Activated CD4-positive, alpha-beta T cell treated with anti-CD3 and anti-CD28 coated beads for 4 hours (primary cell): Measurements from ENCODE around the gene HUS1.
"Not testable (repeated sequence)": the region's sequence is repeated elsewhere in the genome, so short reads cannot be mapped to it uniquely, and the experiment has no call there.

ENCODE experiments used
- DNase-seq, 2 donors: peaks; one replicate each; pipeline ENCODE4 v3.0.0-alpha.2; 2020

Gene HUS1

GRCh38 chr7:47943676-47944474 lies 35.5 kb downstream of the HUS1 start:
- no peak for DNase-seq

- not testable (repeated sequence) for DNase-seq
These were observed 36.8 kb downstream of the HUS1 start for GRCh38 chr7:47942651-47943050.

DNA sequence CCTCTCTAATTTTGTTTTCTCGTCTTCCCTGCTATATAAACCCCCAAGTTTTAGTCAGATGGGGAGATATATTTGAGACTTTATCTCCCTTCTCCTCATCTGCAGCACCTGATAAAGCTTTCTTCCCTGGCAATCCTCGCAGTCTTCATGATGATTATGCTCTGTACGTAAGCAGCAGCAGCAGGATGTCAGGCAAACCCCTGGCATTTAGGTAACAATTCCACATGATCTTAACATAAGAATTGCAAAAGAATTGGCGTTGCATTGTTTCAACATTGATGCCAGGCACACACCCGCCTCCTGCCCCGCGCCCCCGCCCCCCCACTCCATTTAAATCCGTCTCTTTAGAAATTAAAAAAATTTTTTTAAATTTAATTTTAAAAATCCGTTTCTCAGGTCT lies 37.3 kb downstream of the HUS1 start:
- no peak for DNase-seq

GRCh38 chr7:47941136-47941844 lies 38.1 kb downstream of the HUS1 start:
- no peak for DNase-seq

DNA sequence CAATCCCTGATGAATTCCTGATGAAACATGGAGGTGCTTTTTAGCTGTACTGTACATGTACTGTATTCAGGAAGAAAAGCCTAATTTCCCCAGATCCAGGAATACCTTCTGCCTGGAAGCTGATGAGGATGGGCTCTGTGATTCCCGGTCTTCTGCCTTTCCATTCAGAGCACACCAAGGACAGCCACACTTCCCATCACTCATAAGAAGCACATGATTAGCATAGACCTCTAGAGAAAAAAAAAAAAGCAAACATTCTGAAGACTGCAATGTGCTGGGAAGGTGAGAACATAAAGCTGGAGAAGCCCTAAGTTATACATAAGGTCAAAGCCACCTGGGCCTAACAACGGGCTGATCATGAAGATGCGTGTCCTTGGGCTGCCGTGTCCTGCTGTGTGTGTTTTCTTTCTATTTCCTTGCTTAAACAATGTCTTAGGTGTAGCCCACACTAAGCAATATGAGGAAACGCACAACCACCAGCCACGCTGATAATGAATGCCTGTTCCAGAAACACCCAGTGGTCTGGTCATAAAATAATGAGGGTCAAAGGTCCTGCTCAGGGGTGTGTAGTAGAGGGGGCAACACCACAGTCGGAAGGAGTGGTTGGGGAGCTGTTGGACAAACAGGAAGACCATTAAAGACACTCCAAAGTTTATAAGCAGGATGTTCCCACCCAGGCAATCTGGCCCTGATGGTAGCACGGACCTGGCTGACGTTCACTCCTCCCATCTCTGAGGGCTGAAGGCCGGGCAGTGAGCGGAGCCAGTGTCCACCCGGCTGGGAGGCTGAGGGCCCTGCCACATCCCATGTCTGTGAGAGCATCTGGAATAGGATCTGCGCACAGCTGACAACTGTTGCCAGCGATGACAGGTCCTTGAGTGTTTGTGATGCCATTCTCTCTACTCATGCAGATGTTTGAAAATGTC lies 39.1 kb downstream of the HUS1 start:
- DNase-seq = no peak

DNA sequence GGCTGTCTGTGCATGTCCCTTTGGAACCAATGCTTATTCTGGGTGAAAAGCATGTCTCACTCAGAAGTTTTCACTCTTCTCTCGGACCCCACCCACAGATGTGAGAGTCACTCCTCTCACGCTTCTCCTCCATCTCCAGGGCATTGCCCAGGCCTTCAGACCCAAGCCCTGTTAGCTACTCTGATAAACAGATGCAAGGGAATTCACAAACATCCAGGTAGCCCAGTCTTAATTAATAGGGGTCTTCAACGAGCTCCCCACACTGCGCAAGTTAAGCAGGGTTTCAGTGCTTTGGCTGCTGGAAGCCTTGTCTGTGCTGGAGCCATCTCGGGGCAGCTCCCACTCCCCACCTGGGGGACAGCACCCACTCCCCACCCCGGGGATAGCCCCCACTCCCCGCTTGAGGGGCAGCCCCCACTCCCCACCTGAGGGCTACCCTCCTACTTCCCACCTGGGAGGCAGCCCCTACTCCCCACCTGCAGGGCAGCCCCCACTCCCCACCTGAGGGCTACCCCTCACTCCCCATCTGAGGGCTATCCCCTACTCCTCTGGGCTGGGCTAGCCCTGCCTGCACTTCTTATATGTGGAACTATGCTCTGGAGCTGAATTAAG lies 39.9 kb downstream of the HUS1 start:
- DNase-seq = no peak

GRCh38 chr7:47938574-47939165 lies 40.7 kb downstream of the HUS1 start:
- no peak for DNase-seq

GRCh38 chr7:47937711-47938573 lies 41.5 kb downstream of the HUS1 start:
- no peak for DNase-seq

DNA sequence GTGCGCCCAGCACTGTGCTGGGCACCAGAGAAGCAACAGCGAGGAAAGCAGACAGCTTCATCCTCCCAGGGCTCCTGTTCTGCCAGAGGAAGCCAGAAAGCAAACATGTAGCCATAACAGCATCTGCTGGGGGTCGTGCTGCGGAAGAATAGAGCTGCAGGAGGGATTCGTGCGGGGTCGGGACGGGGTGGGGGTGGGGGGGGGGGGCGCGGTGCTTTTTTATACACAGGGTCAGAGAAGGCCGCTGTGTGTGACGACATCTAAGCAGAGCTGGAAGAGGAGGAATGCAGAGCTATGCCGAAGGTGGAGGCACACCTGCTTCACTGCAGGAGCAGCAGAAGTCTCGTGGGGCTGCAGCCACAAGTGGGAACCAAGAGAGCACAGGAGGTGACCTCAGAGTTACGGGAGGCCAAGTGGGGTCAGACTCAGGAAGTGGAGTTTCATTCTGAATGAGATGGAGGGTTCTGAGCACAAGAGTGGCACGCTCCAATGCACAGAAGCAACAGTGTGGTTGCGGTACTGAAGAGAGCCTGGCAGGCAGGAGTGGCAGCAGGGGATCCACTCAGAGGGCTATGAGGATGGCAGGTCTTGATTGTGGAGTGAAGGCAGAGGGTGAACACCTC lies 42.2 kb downstream of the HUS1 start:
- no peak for DNase-seq

- no peak for DNase-seq
These were observed 43.1 kb downstream of the HUS1 start for GRCh38 chr7:47936323-47936722.

DNA sequence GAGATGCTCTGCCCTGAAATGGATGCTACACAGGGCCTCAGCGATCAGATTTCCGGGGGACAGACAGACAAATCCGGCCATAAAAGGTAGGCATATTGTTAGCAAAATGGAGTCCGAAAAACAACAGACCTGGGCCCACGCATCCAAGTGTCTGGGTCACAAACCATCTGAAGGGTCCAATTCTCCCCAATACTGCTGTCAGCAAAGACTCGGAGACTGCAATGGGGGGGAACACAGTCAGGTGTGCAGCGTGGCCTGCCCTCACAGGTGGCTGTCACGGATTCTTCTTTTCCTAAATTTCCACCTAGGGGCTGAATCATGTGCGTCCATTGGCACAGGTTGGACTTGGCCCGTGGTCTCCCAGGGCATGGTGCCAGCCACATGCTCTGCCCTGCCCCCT lies 44.1 kb downstream of the HUS1 start:
- DNase-seq = no peak

DNA sequence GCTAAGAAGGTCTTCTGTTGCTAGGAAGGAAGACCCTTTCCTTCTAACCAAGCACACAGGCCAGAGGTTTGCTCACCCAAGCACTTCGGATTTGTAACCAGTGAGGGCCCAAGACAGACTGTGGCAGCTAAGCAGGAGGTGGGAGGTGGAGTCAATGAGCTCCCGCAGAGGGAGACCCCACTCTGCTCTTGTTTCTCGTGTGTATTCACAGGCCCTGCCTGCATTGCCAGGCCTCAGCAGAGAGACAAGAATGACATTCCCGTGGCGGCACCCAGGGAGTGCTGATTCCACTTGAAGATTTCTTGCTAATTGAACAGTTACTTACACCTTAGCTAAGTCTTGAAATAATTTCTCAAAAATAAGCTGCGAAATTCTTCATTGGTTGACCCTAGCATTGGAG lies 44.6 kb downstream of the HUS1 start:
- no peak for DNase-seq

DNA sequence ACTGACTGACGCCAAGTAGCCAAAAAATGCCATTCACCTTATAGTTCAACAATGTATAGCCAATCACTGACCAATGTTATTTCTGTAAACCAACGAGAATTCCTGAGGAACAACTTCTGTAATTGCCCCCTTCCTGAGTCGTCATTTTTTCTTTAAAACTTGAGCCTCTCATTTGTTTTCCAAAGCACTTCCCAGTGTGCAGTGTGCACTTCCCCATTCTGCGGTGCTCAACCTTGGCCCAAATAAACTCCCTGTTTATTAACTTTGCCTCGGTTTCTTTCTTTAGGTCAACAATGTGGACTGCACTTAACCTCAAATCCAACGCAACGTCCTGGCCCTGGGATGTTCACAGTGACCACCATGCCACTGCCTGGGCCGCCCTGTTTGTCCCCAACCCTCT lies 46.2 kb downstream of the HUS1 start:
- no peak for DNase-seq

DNA sequence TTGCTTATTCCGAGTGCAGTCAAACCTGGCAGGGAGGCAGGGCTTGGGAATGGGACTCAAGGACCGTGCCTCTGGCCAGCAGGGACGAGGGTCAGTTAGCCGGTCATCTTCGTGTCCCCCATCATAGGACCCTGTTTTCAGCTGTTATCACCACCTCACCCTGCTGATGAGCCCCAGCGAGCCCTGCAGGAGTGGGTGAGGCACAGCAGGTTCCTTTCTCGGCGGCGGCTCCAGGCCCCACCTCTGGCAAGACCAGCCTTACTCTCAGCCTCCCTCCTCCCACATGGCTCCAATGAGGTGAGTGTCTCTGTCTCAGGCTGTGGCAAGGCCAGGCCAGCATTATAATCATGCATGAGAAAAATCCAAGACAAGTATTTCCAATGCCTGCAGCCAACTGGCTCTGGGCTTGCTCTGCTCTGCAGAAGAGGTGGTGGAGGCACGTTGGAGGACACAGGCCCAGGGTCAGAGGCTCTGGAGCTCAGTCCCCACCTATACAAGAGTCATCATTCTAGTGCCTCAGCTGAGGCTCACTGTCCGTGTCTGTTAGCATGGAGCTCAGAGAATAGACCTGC lies 46.9 kb downstream of the HUS1 start:
- no peak for DNase-seq

DNA sequence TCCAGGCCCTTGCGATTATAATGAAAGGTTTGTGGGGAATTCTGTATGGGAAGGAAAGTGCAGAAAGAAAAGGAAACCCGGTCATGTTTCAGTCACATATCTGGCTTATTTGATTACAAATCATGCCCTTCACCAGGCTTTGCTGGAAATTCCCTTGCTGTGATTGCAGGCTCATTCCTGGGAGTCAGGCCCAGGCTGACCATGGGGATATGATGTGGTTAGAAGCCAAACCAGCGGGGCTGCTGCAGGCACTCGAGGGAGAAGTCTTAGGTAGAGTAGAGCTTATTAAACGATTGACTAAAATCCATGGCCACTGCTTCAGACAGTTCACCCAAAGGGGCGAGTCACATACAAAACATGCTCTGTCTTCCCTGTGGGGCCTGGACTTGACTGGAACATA lies 47.4 kb downstream of the HUS1 start:
- no peak for DNase-seq

GRCh38 chr7:47931005-47932004 lies 48.1 kb downstream of the HUS1 start:
- no peak for DNase-seq

DNA sequence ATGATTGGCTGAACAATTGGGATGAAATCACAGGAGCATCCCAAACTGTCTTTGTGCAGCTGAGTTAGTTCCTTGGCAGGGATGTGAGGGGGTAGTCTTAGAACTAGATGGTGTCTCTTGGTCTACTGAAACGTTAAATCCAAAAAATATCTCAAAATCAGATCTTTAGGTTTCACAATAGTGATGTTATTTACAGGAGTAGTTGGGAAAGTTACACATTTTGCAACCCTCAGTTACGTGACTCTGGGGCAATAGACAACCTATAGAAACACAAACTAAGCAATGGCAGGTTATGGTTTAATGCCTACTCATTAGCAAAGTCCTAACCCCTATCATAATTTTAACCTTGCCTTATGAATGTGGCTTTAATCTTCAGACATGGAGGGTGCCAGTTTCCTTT lies 55.1 kb downstream of the HUS1 start:
- DNase-seq = no peak

GRCh38 chr7:47923081-47923875 lies 56.1 kb downstream of the HUS1 start:
- DNase-seq = not testable (repeated sequence)
